ENCODE measurements around the gene ACADS.

GRCh38 chr12:120784804-120785203 is 59.2 kb downstream of the ACADS start:
- TF ChIP-seq CTCF (IDR thresholded peaks at IDR 0.05; ENCODE audit: poor library complexity) (no peak), EZH2 (IDR thresholded peaks at IDR 0.05; ENCODE audit: borderline replicate concordance) (no peak), EZH2phosphoT487 (IDR thresholded peaks at IDR 0.05; ENCODE audit: low read depth, severe bottlenecking, unreplicated experiment) (no peak)

Measured in hepatocyte (in vitro differentiated cells).